Measurements from ENCODE around the gene PCP2.

DNA sequence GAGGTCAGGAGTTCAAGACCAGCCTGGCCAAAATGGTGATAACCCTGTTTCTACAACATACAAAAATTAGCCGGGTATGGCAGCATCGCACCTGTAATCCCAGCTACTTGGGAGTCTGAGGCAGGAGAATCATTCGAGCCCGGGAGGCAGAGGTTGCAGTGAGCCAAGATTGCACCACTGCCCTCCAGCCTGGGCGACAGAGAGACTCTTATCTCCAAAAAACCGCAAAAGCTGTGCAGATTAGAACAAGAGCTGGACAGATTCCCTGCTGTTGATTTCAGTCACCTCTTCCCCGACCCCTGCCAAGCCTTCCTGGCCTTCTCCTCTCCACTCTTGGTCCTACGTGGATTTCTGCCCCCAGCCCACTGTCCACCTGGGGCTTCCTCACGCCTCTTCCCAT is 29.6 kb downstream of the PCP2 start:
- TF ChIP-seq, protein P1, sequence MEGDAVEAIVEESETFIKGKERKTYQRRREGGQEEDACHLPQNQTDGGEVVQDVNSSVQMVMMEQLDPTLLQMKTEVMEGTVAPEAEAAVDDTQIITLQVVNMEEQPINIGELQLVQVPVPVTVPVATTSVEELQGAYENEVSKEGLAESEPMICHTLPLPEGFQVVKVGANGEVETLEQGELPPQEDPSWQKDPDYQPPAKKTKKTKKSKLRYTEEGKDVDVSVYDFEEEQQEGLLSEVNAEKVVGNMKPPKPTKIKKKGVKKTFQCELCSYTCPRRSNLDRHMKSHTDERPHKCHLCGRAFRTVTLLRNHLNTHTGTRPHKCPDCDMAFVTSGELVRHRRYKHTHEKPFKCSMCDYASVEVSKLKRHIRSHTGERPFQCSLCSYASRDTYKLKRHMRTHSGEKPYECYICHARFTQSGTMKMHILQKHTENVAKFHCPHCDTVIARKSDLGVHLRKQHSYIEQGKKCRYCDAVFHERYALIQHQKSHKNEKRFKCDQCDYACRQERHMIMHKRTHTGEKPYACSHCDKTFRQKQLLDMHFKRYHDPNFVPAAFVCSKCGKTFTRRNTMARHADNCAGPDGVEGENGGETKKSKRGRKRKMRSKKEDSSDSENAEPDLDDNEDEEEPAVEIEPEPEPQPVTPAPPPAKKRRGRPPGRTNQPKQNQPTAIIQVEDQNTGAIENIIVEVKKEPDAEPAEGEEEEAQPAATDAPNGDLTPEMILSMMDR (IDR thresholded peaks at IDR 0.05), result no peak
- no peak for TF ChIP-seq EP300 (IDR thresholded peaks at IDR 0.05)
